Fibroblast of upper back skin (primary cell): ENCODE results near the gene RAB27A.

Source experiments
- DNase-seq: peaks from one replicate; pipeline ENCODE4 v3.0.0-alpha.2; 2013

The RAB27A gene

DNA sequence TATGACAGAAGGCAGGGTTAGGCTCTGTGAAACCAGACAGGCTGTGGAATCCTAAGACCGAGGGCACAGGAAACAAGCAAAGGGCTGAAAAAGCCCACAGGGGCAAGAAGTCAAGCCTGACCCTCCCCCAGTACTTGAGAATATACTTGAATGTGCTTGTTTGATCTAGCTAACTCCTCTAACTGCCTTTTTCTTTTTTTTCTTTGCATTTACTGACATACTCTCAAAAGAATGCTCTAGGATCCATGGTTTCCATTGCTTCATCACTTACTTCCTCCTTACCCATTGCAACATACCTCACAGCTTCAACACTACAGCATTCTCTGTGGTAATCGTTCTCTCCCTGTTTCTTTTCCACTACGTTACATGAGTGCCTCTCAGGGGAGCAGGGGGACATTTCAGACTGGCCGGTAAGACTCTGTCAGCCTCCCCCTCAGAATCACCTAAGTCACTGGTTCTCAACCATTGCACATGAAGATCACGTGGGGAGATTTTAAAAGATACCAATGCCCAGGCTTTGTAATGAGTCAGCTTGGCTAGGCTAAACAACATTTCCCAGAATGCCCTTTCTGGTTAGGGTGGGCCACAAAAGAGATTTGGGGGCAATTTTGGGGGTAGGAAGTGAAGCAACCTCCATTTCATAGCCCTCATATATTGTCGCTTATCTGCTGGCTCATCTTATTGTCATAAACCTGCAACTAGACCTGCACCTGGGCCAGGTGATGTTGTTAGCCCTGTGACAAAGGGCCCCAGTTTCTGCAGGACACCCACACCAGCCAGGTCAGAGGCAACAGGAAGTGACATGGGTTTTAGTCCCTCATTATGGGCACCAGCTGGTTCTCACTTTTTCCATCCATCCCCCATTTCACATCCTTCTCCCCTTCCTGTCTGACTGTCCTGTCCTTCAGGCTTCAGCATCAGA, 68.3 kb downstream of the RAB27A start:
- DNase-seq = peak; percentile 94

DNA sequence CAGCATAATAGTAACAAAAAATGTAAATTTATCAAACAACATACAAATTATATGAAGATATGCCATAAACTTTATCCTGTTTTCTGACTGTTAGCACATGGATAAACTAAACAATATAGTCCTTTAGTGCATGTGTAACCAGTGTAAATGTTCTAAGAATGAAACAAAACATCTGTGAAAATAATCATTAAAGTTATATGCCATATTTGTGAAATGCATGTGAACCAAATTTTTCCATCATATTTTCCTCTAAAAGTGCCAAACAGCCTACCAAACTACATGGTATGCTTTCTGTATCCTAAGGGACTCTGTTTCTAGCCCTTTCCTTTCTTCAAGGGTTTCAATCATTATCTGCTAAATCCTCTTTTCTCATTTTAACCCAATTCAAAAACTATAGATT, 69.0 kb downstream of the RAB27A start:
- no peak for DNase-seq

DNA sequence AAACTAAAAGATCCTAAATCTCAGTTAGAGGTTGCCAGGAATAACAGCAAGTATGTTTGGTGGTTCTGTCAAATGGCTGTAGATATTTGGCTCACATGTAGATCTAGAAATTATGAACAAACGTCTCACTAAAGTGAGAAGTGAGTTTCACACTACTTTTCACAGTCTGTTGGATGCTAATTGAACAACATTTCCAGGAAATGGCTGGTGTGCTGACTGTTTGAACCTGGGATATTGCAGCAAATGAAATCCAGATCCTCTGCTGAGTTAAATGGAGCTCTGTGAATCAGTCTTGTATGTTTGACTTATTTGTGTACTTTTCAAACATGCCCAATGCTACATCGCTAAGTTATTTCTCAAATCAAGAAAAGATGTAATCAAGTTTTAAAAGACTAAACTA, 71.6 kb downstream of the RAB27A start:
- peak; percentile 18 for DNase-seq

DNA sequence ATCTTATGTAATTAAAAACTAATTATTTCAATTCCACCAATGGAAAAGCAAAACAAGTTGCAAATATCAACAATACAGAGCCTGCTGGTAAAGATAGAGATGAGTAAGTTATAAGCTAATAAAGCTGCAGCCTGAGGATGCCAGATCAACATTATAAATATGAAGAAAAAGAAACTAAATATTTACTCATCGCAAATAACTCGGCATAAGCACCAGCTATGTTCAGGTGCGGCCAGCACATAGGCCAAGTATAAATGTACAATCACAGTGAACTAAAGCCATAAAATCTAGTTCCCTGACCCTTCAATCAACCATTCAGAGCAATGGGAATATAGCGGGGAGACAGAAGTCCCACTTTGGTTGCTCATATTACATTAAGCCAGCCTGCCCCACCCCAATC, 85.1 kb downstream of the RAB27A start:
- DNase-seq = no peak

DNA sequence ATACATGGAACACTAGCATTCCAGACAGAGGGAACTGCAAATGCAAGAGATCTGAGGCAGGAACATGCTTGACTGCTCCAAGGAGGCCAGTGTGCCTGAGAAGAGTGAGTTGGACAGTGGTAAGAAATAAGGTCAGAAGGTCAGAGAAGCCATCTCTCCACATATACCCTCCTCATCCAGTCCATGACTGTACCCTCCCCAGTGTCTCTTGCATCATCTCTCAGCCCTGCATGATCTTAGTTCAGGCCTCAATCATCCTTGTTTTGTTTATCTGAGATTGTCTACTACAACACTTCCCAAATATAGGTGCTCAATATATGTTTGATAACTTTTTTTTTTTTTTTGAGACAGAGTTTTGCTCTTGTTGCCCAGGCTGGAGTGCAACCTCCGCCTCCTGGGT, 87.4 kb downstream of the RAB27A start:
- DNase-seq = no peak

DNA sequence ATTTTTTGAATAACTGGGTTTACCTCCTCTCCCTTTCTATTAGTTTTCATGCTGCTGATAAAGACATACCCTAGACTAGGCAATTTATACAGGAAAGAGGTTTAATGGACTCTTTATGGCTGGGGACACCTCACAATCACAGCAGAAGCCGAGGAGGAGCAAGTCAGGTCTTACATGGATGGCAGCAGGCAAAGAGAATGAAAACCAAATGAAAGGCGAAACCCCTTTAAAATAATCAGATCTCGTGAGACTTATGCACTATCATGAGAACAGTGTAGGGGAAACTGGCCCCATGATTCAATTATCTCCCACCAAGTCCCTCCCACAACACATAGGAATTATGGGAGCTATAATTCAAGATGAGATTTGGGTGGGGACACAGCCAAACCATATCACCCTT, 90.9 kb downstream of the RAB27A start:
- no peak for DNase-seq

DNA sequence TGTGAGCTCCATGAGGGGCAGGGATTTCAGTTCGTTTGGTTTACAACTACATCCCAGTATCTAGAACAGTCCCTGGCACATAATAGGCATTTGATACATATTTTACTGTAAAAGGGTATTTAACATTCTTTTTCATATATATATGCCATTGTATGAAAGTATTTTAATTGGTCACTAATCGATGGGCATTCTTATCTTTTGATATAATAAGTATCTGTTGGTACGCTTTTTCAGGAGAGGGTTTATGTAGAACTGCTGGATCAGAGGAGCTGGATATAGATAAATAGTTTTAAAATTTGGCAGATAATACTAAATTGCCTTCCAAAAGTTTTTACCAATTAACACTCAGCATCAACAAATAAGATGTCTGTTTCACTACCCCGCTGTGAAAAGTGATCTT, 91.9 kb downstream of the RAB27A start:
- DNase-seq = no peak

DNA sequence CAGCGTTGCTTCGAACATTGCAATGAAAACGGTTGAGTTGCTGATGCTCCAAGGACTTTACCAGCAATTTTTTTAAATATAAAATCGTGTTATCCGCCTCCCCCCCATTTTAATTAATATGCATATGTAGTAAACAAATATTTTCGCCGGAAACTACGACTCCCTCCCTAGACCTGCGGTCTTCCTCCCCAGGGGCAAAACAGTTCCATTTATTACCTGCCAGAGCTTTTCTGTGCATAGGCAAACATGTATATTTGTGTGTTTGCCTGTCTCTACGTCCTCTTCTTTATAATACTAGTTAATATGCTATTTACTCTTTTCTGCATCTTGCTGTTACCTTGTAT, 92.3 kb downstream of the RAB27A start:
- no peak for DNase-seq

DNA sequence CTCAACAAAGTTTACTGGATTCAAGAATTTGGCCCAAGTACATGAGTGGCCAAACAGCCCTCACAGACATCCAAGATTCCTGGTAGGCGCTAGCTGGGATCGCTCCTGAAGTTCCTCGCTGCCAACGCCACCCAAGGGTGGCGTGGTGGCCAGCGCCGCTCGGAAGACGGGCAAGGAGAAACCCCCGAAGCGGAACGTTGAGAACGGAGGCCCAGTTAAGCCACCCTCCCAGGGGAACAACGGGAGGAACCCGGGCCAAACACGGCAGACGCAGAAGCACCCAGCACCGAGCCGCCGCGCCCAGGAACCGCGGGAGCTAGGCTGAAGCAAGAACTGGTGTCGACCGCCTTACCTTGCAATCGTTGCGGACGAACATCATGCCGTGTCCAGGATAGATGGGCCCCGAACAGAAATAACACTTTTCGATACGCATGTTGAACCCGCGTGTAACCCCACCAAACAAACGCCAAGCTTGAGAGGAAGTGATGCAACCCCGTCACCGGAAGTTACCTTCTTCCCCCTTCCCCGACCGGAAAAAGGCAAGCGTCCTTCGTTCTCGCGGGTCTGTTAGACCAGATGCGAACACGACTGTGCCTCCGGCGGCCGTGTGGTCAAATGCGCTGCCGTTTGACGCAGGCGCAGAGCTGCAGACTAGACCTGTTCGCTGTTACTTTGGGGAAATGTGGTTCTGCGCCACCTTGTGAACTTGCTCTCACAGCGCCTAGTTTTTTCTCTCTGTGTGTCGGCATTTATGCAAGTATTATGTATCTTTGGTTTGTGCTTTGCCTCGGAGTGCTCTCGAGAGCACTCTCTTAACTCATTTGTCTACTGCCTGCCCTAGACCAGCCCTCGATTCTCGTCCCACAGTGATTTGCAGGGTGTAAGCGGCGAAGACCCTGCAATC, 92.9 kb downstream of the RAB27A start, which contains the start of gene RSL24D1:
RSL24D1 (minus strand) TSS at position 484 of the 904 bp plus-strand sequence; CDS start at position 433, 51 bp downstream.
- DNase-seq = peak; percentile 99

DNA sequence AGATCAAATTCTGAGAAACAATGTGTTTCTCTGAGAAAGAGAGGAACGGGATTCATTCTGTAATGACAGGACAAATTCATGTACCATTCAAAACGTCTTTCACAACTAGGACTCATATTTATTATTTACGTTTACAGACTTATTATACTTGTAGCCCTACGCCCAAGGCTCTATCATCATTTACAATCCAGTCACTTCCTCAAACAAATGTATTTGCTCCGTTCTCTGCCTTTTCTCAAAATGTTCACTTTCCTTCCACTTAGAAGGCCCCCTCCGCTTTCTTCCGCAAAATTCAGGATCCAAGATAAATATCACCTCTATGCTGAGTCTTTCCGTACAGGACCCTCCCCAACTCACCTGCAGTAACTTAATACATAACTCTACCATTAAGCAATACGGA, 93.6 kb downstream of the RAB27A start:
- DNase-seq = no peak

DNA sequence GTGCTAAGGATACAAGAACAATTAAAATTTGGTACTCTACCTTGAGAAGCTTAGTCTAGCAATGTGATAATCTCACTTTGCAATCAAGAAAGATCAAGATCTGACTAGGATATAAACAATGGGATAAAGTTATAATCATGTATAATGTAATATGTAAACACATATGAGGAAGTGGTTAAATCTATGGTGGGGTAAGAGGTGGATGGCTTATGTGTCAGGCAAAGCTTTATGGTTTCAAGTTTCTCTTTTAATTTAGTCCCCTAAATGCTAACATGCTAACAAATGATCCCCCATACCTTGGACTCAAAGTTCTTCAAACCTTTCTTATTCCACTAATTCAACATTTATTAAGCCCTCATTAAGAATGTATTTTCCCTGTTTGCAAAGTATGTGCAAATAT, 95.4 kb downstream of the RAB27A start:
- no peak for DNase-seq

DNA sequence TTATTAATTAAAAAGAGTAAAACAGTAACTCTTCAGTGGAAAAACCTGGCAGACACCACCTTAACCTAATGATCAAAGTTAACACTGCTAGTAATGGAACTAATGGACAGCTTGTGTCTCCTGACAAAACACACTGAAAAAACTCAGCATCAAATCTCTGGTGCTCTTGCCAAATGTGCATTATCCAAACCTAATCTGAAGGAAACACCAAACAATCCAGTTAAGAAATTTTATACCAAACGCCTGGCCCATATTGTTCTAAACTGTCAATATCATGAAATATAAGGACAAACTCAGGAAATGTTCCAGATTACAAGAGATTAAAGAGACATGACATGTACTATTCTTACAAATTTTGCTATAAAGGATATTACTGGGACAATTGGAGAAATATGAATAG, 103.3 kb downstream of the RAB27A start:
- DNase-seq = no peak

DNA sequence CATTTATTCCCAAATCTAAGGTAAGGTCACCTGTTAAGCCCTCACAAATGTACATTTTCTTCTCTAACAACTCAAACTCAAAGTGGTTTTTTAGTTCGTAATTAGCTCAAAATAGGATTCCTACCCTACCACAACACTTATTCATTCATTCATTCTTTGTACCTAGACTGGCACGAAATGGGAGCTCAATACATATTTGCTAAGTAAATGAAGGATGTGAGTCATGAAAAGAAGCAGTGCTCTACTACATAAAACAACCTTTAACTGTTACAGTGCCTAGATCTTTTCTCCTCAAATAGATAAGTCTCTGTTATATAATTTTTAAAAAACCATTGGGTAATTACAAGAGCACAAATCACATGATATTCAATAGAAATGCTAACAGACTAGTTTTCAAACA, 105.9 kb downstream of the RAB27A start:
- DNase-seq = no peak

DNA sequence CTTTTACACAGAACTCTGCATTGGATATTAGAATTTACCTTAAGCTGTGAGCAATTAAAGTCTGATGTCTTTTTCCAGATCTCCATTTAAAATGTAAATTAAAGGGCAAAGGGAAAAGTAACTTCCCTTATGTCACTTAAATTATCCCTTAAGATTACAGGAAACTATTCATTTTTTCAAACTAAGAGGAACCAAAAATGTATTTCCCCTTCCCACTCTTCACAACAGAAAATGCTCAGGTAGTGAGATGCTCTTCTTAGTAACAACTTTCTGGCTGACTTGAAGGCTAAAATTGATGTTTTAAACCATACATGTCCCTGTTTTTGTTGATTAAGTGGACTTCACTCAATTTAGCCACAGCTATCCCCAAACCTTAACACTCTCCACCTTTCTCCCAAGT, 110.5 kb downstream of the RAB27A start:
- DNase-seq = no peak

DNA sequence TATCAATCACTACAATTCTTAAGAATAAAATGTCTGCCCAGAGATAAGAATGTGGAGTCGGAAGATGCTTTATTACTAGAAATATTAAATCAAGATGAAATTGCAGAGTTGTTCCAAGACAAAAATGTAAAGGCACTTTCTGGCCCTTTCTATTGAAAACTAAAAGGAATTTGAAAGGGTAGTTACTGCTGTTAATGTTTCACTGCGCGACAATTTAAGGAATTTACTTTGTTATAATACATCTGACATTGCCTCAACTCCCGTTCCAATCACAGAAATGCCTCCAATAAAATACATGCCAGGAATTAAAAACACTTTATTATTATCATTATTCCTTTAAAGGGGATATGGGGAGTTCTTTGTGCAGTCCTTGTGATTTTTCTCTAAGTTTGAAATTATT, 119.3 kb downstream of the RAB27A start:
- DNase-seq = peak; percentile 7

DNA sequence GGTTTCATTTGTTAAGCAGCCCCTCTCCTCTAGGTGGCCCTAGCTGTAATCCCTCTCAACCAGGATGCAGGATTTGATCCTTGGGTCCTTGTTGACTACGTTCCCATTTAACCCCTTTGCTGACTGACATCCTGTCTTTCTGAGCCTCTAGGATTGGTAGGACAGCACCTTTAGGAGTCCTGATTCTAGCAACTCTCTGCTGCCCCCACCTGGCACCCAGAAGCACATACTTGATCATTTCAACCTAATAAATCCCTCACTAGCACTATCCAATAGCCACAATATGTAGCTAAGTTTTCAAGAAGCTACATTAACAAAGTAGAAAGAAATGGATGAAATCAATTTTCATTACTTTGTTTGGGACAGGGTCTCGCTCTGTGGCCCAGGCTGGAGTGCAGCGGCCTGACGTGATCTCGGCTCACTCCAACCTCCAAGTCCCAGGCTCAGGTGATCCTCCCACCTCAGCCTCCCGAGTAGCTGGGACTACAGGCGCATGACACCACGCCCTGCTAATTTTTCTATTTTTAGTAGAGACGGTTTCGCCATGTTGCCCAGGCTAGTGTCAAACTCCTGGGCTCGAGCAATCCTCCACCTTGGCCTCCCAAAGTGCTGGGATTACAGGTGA, 121.2 kb downstream of the RAB27A start:
- peak; percentile 52 for DNase-seq

DNA sequence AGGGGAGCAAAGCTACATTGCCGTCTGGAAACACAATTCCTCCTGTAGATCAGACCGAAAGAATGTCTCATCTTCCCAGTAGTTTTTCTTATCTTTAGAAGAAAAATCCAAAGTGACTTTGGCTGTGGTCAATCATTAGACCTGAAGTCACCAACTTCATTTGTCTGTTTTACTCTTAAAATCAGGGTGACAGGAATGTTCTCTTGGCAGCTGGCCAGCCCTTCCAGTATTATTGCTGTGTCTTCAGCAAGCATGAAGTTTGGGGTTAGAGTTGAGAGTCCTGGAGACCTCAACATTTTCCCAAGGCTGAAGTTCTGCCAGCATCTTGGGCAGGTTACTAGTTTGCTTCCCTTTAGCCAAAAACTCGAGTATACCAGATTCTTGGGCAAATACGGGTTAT, 125.3 kb downstream of the RAB27A start:
- no peak for DNase-seq
